ENCODE measurements around the gene ANGPTL8. TPM values are rescaled to one million over a fixed set of nuclear protein-coding genes. Genes with fewer than 3 reads are reported as not detected.
A peak's percentile ranks its signal among the peaks of the same experiment; 100 is the strongest.

ANGPTL8 gene
- 100 to 1,000 TPM in 1 of 3 donors, 10 to 100 TPM in 1, 1 to 10 TPM in 1; 7.4 to 108 (median 16.9) TPM for polyA plus RNA-seq

DNA sequence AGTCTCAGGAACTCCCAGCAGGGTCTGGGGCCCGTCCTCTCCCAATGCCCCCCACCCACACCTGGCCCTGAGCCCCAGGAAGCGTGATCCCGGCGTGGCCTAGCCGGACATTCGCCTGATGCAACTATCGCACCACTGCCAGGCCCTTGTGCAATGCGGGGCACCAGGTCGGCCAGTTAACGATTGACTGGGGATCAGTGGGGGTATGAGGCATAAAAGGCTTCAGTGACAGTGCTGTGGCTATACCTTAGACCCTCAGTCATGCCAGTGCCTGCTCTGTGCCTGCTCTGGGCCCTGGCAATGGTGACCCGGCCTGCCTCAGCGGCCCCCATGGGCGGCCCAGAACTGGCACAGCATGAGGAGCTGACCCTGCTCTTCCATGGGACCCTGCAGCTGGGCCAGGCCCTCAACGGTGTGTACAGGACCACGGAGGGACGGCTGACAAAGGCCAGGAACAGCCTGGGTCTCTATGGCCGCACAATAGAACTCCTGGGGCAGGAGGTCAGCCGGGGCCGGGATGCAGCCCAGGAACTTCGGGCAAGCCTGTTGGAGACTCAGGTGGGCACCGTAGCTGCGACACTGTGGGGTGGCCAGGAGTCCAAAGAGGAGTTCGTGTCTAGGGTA lies at the start of gene ANGPTL8:
Gene ANGPTL8 (plus strand): TSS at position 243 of the 624 bp plus-strand sequence. CDS start 19 bp downstream, at position 262.
- no peak within 1 kb of the TSS for H3K27ac ChIP-seq (ENCODE audit: low read depth, low read length)
- WGBS, 3 donors = 84 to 92% (median 90%) methylated on average over 23 of the region's 23 CpGs

- WGBS, 3 donors = 86% methylated on average over 8 of the region's 8 CpGs
- no peak overlapping the region for H3K27ac ChIP-seq (ENCODE audit: low read depth, low read length)
Observed at GRCh38 chr19:11190501-11190900, 48.9 kb upstream of the ANGPTL8 start.

GRCh38 chr19:11191273-11191755 lies 48.1 kb upstream of the ANGPTL8 start:
- H3K27ac ChIP-seq (ENCODE audit: low read depth, low read length) = no peak overlapping the region
- 20 to 76% (median 30%) methylated on average over 8 of the region's 8 CpGs for WGBS, 3 donors

DNA sequence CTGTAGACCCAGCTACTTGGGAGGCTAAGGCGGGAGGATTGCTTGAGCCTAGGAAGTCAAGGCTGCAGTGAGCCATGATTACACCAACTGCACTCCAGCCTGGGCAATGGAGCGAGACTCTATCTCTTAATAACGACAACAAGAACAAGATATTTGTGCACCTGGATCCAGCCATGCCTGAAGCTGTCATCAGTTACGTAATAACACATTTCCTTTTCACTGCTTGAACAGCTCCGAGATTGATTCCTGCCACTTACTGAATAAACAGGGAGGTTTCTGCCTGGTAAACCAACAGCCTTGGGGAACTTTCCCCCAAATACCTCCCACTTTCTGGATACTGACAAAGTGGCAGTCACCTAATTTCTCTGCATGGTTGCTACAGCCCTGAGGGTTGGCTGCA lies 47.5 kb upstream of the ANGPTL8 start:
- H3K27ac ChIP-seq (ENCODE audit: low read depth, low read length) = no peak overlapping the region
- WGBS, 3 donors = 68 to 72% (median 70%) methylated on average over 5 of the region's 5 CpGs

DNA sequence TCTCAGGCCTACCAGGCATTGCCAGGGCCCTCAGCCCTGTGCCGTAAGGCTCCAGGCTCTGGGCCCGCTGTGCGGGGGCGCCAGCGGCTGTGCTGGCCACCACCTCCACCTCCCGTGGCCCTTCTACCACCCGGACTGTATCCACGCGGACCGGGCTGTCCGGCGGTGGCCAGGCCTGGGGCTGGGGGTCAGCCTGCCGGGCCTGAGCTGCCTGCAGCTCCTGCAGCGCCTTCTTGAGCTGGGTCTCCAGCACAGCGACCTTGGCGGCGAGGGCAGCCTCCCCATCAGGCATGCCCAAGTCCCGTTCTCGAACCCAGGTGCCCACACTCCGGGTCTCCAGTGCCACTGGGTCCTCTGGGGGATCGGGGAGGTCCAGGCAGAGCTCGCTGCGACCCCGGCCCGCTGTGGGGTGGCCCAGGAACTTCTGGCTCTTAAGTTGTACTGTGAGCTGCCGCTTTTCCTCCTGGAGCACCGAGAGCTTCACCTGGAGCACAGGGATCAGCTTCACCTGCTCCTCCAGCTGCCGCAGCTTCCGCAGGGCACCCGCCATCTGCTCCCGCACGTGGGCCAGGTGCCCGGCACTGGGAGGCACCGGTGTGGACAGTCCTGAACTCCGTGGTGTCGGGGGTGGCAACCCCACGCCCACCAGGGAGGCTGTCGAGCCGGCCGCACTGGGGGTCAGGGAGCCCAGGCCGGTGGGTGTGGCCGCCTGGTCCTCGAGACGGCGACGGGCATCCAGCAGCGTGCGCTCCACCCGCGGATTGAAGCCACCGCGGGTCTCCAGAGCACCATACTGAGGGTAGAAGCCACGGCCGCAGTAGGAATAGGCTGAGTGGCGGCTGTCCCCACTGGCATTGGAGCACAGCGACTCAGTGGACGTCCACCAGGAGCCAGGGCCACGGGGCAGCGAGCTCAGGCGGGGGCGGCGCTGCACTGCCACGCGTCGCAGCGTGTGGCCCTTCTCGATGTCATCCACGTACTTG lies 46.2 kb upstream of the ANGPTL8 start:
- H3K27ac ChIP-seq (ENCODE audit: low read depth, low read length) = no peak overlapping the region
- 92 to 94% (median 93%) methylated on average over 63 to 68 of the region's 68 CpGs for WGBS, 3 donors

GRCh38 chr19:11194173-11194572 lies 45.2 kb upstream of the ANGPTL8 start:
- WGBS, 3 donors = 59 to 83% (median 65%) methylated on average over 8 of the region's 8 CpGs
- H3K27ac ChIP-seq (ENCODE audit: low read depth, low read length) = no peak overlapping the region

DNA sequence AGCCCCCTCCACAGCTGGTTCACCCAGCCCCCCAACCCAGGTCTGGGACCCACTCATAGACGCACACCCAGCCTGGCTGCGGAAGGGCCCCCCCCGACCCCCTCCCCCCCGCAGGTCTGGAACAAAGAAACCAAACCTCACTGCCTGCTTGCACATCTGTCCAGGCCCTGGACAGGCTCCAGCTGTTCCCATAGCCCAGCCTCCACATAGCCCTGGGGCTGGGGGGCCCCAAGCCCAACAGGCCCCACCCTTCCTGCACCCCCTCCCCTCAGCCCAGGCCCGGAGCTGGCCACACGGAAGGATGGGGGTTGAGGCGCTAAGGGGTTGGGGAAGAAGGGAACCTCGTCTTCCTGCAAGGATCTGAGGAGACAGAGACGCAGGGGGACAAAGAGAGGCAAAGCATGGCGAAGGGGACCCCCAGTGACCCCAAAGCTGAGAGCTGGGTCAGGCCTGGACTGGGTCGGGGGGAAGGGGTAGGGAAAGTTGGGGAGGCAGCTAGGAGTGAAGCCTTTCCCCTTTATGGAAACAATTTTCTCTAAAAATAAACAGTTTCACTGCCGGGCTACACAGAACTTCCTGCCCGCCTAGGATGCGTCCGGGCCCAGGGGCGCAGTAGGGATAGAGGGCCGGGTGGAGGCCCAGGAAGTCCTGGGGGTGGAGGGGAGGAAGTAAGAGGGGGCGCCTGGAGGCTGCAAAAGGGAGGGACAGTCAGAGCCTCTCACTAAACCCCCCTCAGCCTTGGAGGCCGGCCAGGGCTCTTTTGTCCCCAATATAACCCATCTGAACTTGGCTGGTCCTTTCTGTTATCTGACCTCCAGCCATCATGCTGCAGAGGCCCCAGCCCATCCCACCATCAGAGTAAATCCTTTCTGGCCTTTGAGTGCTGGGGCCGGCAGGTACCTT lies 44.5 kb upstream of the ANGPTL8 start:
- no peak overlapping the region for H3K27ac ChIP-seq (ENCODE audit: low read depth, low read length)
- WGBS, 3 donors = 12 to 46% (median 15%) methylated on average over 15 to 20 of the region's 20 CpGs

- 53 to 81% (median 54%) methylated on average over 11 to 12 of the region's 12 CpGs for WGBS, 3 donors
Observed at GRCh38 chr19:11195681-11196080, 43.7 kb upstream of the ANGPTL8 start.

DNA sequence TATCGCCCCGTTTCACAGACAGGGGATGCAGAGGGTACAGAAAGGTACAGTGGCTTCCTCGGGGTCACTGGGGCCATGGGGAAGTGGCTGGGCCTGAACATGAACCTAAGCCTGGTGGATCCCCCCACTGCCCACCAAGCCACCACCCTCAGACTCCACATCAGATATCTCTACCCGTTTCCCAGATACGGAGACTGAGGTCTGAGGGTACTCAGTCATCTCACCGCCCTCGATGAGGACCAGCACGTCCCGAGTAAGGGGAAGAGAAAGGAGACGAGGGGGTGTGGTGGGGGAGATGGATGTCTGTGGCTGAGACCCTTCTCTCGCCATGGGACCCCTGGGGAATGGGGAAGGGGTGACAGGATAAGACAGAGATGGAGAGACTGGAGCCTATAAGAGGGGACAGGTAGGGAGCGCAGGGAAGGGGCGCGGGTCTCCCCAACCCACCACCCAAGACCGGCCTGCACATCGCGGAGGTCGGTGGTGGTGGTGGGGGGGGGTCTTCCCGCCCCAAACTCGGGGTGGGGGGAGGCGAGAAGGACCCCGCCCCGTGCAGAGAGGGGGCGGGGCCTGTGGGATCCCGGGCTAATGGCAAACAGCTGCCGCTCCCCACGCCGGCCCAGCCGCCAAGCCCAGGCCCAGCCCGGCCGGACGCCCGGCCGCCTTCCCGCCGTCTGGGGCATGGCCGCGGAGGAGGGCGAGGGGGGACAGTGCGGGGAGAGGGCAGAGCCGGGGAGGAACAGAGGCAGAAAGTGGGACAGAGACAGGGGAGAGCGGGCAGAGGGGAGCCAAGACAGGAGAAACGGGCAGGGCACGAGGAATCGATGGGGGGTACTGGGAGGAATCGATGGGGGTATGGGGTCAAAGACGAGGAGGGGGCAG lies 42.8 kb upstream of the ANGPTL8 start:
- 13 to 25% (median 16%) methylated on average over 31 to 47 of the region's 47 CpGs for WGBS, 3 donors
- H3K27ac ChIP-seq (ENCODE audit: low read depth, low read length) = peak overlapping the region; percentile 9

More at GRCh38 chr19:11195681-11196080, 43.7 kb upstream of the ANGPTL8 start:
- H3K27ac ChIP-seq (ENCODE audit: low read depth, low read length) = no peak overlapping the region

DNA sequence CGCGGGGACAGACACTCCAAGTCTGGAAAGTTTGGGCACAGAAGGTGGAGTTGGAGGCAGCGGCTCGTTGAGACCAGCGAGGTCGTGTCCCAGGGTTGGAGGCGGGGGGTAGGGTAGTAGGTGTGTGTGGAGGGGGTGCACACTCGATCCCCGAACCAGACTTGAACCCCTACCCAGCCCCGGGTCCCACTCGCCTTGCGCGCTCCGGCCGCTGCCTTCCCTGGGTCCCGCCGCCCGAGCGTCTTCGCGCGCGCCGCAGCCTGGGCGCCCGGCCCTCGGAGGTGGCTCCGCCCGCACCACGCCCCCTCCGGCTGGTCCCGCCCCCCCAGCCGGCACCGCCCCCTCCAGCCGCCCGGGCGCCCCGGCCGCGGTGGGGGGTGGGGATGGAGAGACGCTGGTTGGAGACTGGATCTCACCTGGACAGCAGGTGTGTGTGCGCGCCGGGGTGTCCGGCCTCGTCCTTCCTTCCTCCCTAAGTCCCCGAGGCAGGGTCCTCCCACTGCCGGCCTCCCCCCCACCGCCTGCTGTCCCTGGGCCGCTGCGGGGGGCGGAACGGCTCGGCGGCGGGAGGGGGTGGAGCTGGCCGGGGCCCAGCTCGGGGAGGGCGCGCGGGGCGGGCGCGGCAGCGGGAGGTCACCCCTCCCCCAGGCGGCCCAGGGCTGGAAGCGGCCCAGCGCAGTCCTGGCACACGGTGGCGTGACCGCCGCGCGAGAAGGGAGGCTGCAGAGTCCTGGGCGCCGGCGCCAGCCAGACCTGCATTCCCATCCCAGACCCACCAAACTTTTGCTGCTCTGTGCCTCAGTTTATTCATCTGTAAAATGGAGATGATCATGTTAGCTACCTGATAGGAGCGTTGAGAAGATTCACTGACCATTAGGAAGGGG lies 41.9 kb upstream of the ANGPTL8 start, which contains the start of gene KANK2:
Gene KANK2 (minus strand): TSS at position 255 of the 884 bp plus-strand sequence. CDS start 3,034 bp downstream, outside the sequence.
- peak within 1 kb of the TSS; percentile 9 for H3K27ac ChIP-seq (ENCODE audit: low read depth, low read length)
- WGBS, 3 donors = 1 to 2% (median 1%) methylated on average over 33 to 78 of the region's 78 CpGs

DNA sequence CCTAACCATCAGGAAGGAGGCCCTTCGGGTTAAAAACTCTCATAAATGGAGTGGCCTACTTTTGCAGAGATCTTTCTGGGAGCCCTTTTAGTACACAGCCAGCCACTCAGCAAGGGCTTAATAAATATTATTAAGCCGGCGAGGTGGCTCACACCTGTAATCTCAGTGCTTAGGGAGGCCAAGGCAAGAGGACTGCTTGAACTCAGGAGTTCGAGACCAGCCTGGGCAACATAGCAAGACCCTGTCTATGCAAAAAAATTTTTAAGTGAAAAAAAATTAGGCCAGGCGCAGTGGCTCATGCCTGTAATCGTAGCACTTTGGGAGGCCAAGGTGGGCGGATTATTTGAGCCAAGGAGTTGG lies 41.3 kb upstream of the ANGPTL8 start:
- no peak overlapping the region for H3K27ac ChIP-seq (ENCODE audit: low read depth, low read length)
- 62 to 81% (median 68%) methylated on average over 7 of the region's 7 CpGs for WGBS, 3 donors

GRCh38 chr19:11198769-11199424 lies 40.5 kb upstream of the ANGPTL8 start:
- H3K27ac ChIP-seq (ENCODE audit: low read depth, low read length) = no peak overlapping the region
- WGBS, 3 donors = 65 to 74% (median 71%) methylated on average over 7 of the region's 7 CpGs

GRCh38 chr19:11199517-11199916 lies 39.9 kb upstream of the ANGPTL8 start:
- no peak overlapping the region for H3K27ac ChIP-seq (ENCODE audit: low read depth, low read length)
- 62 to 91% (median 75%) methylated on average over 5 of the region's 5 CpGs for WGBS, 3 donors

- WGBS, 3 donors = 84 to 92% (median 89%) methylated on average over 15 of the region's 15 CpGs
- H3K27ac ChIP-seq (ENCODE audit: low read depth, low read length) = no peak overlapping the region
Observed at GRCh38 chr19:11200015-11200574, 39.3 kb upstream of the ANGPTL8 start.

DNA sequence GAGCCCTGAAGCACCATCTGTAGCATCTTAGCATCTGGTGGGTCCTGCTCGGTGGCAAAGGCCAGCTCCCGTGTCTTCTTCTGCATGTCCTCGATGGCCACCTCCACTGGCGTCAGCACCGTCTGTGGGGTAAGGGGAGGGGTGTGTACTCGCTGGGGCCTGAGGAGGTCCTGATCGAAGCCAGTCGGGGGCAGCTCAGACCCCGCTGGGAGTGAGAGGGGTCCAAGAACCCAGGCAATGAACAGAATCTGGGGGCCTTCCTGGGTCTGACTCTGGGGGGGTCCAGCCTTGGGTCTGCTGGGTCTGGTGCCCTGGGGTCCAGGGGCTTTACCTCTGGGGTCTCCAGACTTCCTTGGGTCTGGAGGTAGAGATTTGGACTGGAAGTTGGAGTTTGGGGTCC lies 38.5 kb upstream of the ANGPTL8 start:
- 88 to 93% (median 92%) methylated on average over 9 of the region's 9 CpGs for WGBS, 3 donors
- no peak overlapping the region for H3K27ac ChIP-seq (ENCODE audit: low read depth, low read length)

- 95 to 96% (median 95%) methylated on average over 24 of the region's 24 CpGs for WGBS, 3 donors
- H3K27ac ChIP-seq (ENCODE audit: low read depth, low read length) = no peak overlapping the region
Observed at GRCh38 chr19:11201791-11202190, 37.6 kb upstream of the ANGPTL8 start.
